Left lung (tissue), 10 donors: ENCODE data around the gene CREBBP. TPM values are rescaled to one million over a fixed set of nuclear protein-coding genes. Genes with fewer than 3 reads are reported as not detected.
"Not testable (repeated sequence)": the region's sequence is repeated elsewhere in the genome, so short reads cannot be mapped to it uniquely, and the experiment has no call there.

Source experiments
- ATAC-seq: fragments of 200-7000 bp; cut with Tn5 transposase; one replicate; pipeline ENCODE4 v1.9.1; 2020; ENCODE audit warnings: moderate library complexity
- DNase-seq, 4 donors: peaks; one replicate each; pipeline ENCODE4 v3.0.0-alpha.2; 2013 to 2020
- H3K27ac ChIP-seq, 2 donors: fragments of 200-600 bp; sonication (generic) in 1 of 2; one replicate each; pipeline versions ENCODE4 v1.5.0 to v1.8.0; 2020 to 2021
- H3K27me3 ChIP-seq, 2 donors: fragments of 200-600 bp; sonication (generic) in 1 of 2; one replicate each; pipeline versions ENCODE4 v1.5.0 to v1.8.0; 2020 to 2021
- H3K36me3 ChIP-seq, 2 donors: fragments of 200-600 bp; sonication (generic) in 1 of 2; one replicate each; pipeline versions ENCODE4 v1.5.0 to v1.8.0; 2020 to 2021
- H3K4me1 ChIP-seq, 2 donors: fragments of 200-600 bp; one replicate each; pipeline ENCODE4 v1.8.0; 2021
- H3K4me3 ChIP-seq, 2 donors: fragments of 200-600 bp; sonication (generic) in 1 of 2; one replicate each; pipeline versions ENCODE4 v1.5.0 to v1.8.0; 2020 to 2021; ENCODE audit warnings: mild to moderate bottlenecking in 1 of 2
- H3K9me3 ChIP-seq, 2 donors: fragments of 200-600 bp; sonication (generic) in 1 of 2; one replicate each; pipeline versions ENCODE4 v1.5.0 to v1.8.0; 2020 to 2021
- CTCF ChIP-seq, 2 donors: fragments of 200-600 bp; sonication (generic) in 1 of 2; IDR thresholded peaks; one replicate each; pipeline versions ENCODE4 v1.5.0 to v1.8.0; 2021; ENCODE audit warnings: antibody characterized with exemption in 2 of 2
- intact Hi-C, 2 donors: fragments of 100-400 bp; cut with DNase I; formaldehyde crosslinking; loops; one replicate each; pipeline versions ENCODE4 v1.11.2 to v1.14.2; 2022
- polyA plus RNA-seq, 6 donors: library from polyadenylated mRNA; unstranded; fragments of 120-200 nt; gene quantifications; one replicate each; pipeline ENCODE4 v1.2.1, GENCODE V29; 2013; ENCODE audit not compliant: insufficient read length in 6 of 6
- total RNA-seq, 2 donors: library from RNA; stranded (reverse); fragmentation: NEBNext Ultra II Directional; extraction: Animal tissue kit (Norgen Biotek cat#: 25700); gene quantifications; one replicate each; pipeline ENCODE4 v1.2.1, GENCODE V29; 2021
- donor health status: DM: no; HTN: yes; CAD: no.
- donor health status: DM: no; HTN: no; CAD: no.

CREBBP gene
- total and polyA plus RNA-seq, 8 donors, result 48.3 to 112 (median 104) TPM

DNA sequence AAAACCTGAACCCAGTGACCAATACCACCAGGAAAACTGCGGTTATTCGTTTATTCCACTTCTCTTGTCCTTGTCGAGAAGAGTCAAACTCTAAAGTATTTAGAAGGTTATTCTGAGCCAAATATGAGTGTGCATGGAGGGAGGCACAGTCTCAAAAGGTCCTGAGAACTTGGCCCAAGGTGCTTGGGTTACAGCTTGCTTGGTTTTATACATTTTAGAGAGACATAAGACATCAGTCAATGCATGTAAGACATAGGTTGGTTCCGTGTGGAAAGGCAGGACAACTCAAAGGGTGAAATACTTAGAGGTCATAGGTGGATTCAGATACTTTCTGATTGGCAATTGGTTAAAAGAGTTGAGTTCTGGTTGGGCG lies 162.5 kb downstream of the CREBBP start:
- peak overlapping the region; percentile 79 to 90 for H3K27ac ChIP-seq
- ATAC-seq (no peak), DNase-seq (no peak)
- H3K36me3 ChIP-seq, result peaks cover 0 to 9% of the 10 kb centered on the region in 2 donors
- no peaks in the 10 kb centered on the region for H3K9me3 ChIP-seq
- peaks cover 10 to 25% of the 10 kb centered on the region in 2 donors for H3K4me1 ChIP-seq
- no peak for TF ChIP-seq CTCF (IDR thresholded peaks at IDR 0.05)
- no peaks in the 10 kb centered on the region for H3K27me3 ChIP-seq
- peak overlapping the region; percentile 95 to 97 for H3K4me3 ChIP-seq
- intact Hi-C loops, result no loop called here

GRCh38 chr16:3717235-3718018 lies 163.1 kb downstream of the CREBBP start, which contains the start of gene TRAP1:
TSS of gene TRAP1 (minus strand) at chr16:3717524. CDS start at chr16:3717508, 16 bp downstream.
- no peak for TF ChIP-seq CTCF (IDR thresholded peaks at IDR 0.05)
- intact Hi-C loops, result no loop called here
- ATAC-seq (peak; percentile 99), DNase-seq (peak; percentile 83 to 98 (median 90))
- H3K27me3 ChIP-seq, result no peaks in the 10 kb centered on the region
- H3K9me3 ChIP-seq, result no peaks in the 10 kb centered on the region
- peak within 1 kb of the TSS; percentile 79 to 90 for H3K27ac ChIP-seq
- peaks cover 10 to 25% of the 10 kb centered on the region in 2 donors for H3K4me1 ChIP-seq
- H3K36me3 ChIP-seq, result peaks cover 0 to 9% of the 10 kb centered on the region in 2 donors
- peak within 1 kb of the TSS; percentile 95 to 97 for H3K4me3 ChIP-seq

- peaks cover 0 to 9% of the 10 kb centered on the region in 2 donors for H3K36me3 ChIP-seq
- ATAC-seq (peak; percentile 48), DNase-seq (no peak)
- no peaks in the 10 kb centered on the region for H3K27me3 ChIP-seq
- no peaks in the 10 kb centered on the region for H3K9me3 ChIP-seq
- peak overlapping the region in 1 of 2 donors; percentile 90 for H3K27ac ChIP-seq
- peaks cover 10 to 25% of the 10 kb centered on the region in 2 donors for H3K4me1 ChIP-seq
- intact Hi-C loops, result no loop called here
- H3K4me3 ChIP-seq, result peak overlapping the region; percentile 95 to 97
- TF ChIP-seq CTCF (IDR thresholded peaks at IDR 0.05), result no peak
These were observed 163.7 kb downstream of the CREBBP start for GRCh38 chr16:3716831-3717234.

DNA sequence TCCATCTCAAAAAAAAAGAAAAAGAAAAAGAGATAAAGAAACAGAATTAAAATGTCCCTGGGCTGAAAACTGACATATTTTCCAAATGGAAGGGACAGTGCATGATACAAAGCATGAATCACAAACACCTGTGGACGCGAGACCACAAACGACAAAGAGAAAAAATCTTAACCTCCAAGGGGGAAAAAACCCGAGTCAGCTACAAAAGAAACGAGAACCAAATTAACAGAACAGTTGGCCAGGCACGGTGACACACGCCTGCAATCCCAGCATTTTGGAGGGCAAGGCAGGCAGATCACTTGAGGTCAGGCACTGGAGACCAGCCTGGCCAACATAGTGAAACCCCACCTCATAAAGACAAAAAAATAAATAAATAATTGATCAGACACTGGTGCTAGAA lies 165.1 kb downstream of the CREBBP start:
- Histone ChIP-seq H3K4me1 (peaks cover 10 to 25% of the 10 kb centered on the region in 2 donors), H3K9me3 (no peaks in the 10 kb centered on the region), H3K4me3 (no peak overlapping the region), H3K27ac (no peak overlapping the region), H3K36me3 (peaks cover 0 to 9% of the 10 kb centered on the region in 2 donors), H3K27me3 (no peaks in the 10 kb centered on the region)
- TF ChIP-seq CTCF (IDR thresholded peaks at IDR 0.05), result no peak
- intact Hi-C loops, result no loop called here
- ATAC-seq (no peak), DNase-seq (peak in 1 of 4 donors; percentile 5)

- H3K27ac ChIP-seq, H3K9me3 ChIP-seq, H3K36me3 ChIP-seq, H3K4me3 ChIP-seq, ATAC-seq, H3K27me3 ChIP-seq, intact Hi-C loops: not testable (repeated sequence)
- peaks cover 10 to 25% of the 10 kb centered on the region in 2 donors for H3K4me1 ChIP-seq
- peak in 1 of 4 donors; percentile 26 for DNase-seq
These were observed 166.1 kb downstream of the CREBBP start for GRCh38 chr16:3714378-3714777.
